Fibroblast of the aortic adventitia (primary cell): ENCODE measurements around the gene IL16. TPM values are rescaled to one million over a fixed set of nuclear protein-coding genes. Genes with fewer than 3 reads are reported as not detected.

Experiments
- DNase-seq: peaks from one replicate; pipeline ENCODE4 v3.0.0-alpha.2; 2010; ENCODE audit warnings: low read depth
- H3K4me3 ChIP-seq: 2 replicates; pipeline ENCODE4 v1.5.1; 2011; ENCODE audit warnings: low read depth, mild to moderate bottlenecking, control low read depth, low read length, moderate library complexity
- CTCF ChIP-seq: IDR thresholded peaks from 2 replicates; pipeline ENCODE4 v1.5.1; 2011; ENCODE audit warnings: mild to moderate bottlenecking, low read length, control low read depth, inconsistent platforms; ENCODE audit not compliant: insufficient read depth
- total RNA-seq: library from RNA; depleted of rRNA; stranded (reverse); fragments of >200 nt; gene quantifications from 2 replicates; pipeline ENCODE4 v1.2.3, GENCODE V29; 2012; ENCODE audit warnings: low replicate concordance

IL16 gene
- total RNA-seq, 1 donor: 1.4 TPM

GRCh38 chr15:81264072-81264857 lies 67.6 kb downstream of the IL16 start:
- DNase-seq: no peak
- TF ChIP-seq CTCF: no peak
- H3K4me3 ChIP-seq: no peak overlapping the region

DNA sequence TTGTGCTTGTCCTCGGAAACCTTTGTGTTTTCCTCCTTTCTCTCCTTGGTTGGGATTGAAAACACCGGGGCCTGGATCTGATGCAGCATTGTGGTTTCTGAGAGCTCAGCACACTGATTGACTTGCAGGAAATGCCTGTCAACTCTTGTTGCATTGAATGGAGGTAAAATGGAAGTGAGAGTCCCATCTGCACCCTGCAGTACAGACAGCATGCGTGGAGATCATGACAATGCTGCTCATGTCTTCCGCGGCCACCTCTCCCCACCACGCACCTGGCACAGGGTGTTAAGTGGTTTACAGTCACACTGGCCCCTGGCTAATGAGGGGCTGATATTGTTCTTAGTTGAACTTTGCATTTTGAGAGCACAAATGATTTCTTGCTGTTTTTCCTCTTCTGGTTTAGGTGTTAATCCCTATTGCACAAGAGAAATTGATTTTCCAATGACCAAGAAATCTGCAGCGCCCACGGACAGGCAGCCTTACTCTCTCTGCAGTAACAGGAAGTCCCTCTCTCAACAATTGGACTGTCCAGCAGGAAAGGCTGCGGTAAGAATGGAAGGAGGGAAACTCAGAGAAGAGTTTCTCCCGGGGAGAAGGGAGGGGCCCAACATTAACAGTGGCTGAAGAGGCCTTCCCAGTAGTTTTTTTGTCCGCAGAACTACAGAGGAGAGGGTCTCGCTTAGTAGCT lies 68.7 kb downstream of the IL16 start:
- no peak for TF ChIP-seq CTCF

DNA sequence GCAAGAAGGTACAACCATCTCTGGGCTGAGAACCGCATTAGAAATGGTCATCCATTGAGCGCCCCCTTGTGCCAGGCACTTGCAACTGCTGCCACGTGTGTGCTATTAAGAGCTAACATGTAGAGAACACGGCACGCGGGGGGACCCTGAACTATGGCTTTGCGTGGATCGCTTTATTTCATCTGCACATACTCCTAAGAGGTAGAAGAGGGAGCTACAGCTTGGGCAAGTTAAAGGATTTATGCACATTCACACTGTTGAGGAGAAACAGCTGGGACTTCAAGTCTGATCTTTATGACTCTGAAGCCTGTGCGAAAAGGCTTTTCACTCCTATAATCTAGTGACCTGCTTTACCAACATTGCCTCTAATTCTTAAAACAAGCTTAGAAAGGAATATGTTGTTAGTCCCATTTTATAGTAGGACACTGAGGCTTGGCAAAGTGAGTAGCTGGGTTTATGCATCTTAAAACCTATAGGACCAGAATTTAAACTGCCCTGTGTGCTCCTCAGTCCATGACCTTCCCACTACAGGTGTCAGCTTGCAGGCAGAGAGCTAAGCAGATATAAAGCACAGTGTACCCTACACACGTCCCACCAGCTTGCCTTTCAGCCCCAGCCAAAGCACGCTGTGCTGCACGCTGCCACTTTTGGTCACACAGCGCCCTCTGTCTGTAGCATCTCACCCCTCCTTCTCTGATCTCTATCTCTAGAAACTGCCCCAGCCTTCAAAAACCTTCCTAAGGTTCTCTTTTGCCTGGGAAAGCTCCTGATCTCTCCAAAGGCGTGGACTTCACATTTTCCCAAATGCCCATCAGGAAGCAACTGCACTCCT lies 69.5 kb downstream of the IL16 start:
- peak; percentile 95 for TF ChIP-seq CTCF
- no peak overlapping the region for H3K4me3 ChIP-seq
- DNase-seq: peak; percentile 82

More for the DNA sequence above, 68.7 kb downstream of the IL16 start:
- DNase-seq: no peak
- no peak overlapping the region for H3K4me3 ChIP-seq

DNA sequence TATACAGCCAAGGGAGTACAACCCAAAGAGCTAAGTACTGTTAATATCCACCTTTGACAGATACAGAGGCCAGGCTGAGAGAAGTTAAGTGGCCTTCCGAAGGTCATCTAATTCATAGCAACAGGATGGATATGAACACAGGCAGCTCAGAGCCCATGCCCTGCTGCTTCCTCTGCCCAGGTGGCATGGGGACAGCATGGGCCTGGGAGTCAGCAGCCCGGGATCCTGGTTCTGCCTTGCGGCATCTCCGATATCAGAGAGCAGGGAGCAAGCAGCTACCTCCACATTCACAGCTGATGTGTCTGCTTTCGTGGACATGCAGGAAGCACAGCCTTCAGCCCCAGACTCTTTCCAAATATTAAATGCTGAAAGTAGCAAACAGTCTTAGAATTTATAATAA lies 71.7 kb downstream of the IL16 start:
- no peak for TF ChIP-seq CTCF
- no peak for DNase-seq
- H3K4me3 ChIP-seq: no peak overlapping the region

DNA sequence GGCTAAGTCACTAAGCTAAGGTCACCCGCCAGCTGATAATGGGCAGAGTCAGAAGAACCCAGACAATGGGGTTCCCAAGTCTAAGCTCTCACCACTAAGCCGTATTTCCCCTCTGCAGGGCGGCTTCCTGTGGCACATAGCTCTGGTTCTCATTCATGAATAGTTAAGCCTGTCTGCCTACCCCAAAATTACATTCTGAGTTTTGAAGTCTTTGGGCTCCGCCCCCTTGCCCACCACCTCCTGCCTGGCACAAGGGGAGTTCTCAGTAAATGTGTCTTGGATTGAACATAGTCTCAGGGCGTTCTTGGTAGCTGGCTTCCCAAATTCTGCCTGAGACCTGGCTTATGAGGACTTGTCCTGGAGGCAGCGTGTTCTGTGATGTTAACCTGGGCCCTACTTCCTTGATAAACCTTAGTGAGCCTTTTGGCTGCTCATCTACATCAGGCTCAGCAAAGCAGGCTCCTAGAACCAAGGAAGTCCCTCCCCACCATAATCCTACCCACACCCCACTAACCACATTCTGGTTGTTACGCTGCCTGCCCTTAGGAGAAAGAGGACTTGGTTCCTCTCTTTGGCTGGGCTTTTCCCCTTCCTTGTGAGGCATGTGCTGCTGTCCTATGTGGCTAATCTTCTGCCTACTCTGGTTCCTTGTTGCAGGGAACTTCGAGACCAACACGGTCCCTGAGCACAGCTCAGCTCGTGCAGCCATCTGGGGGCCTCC lies 72.4 kb downstream of the IL16 start:
- no peak overlapping the region for H3K4me3 ChIP-seq
- TF ChIP-seq CTCF: no peak
- DNase-seq: no peak

DNA sequence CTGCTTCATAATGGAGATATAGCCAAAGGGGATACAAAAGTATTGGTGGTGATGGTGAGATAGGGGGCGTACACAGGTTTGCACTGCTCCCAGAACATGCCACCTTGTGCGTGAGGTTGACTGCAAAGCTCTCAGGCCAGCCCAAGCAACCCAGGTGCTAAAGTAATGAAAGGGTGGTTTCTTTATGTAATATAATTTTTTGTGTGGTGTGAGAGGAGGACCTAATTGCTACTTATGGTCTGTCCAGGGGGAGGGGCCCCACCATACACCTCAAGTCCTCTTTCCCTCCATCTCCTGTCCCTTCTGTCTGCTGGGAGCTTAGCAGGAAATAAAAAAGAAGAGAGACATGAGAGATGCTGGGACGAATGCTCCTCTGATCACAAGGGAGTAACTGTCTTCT lies 73.5 kb downstream of the IL16 start:
- no peak for TF ChIP-seq CTCF
- no peak for DNase-seq
- H3K4me3 ChIP-seq: no peak overlapping the region
